Fibroblast of pulmonary artery (primary cell): Measurements from ENCODE around the gene ARAP1.

Source experiments
- DNase-seq: peaks from one replicate; pipeline ENCODE4 v3.0.0-alpha.2; 2010; ENCODE audit warnings: low read depth
- H3K4me3 ChIP-seq: replicated peaks from 2 replicates; pipeline ENCODE4 v1.5.1; 2011; ENCODE audit warnings: low read depth, mild to moderate bottlenecking, control low read depth, low read length, moderate library complexity
- TF ChIP-seq, protein P1 (sequence below): IDR thresholded peaks from 2 replicates; pipeline ENCODE4 v1.5.1; 2011; ENCODE audit warnings: mild to moderate bottlenecking, control low read depth, low read length, inconsistent platforms; ENCODE audit errors: missing control alignments

The ARAP1 gene

DNA sequence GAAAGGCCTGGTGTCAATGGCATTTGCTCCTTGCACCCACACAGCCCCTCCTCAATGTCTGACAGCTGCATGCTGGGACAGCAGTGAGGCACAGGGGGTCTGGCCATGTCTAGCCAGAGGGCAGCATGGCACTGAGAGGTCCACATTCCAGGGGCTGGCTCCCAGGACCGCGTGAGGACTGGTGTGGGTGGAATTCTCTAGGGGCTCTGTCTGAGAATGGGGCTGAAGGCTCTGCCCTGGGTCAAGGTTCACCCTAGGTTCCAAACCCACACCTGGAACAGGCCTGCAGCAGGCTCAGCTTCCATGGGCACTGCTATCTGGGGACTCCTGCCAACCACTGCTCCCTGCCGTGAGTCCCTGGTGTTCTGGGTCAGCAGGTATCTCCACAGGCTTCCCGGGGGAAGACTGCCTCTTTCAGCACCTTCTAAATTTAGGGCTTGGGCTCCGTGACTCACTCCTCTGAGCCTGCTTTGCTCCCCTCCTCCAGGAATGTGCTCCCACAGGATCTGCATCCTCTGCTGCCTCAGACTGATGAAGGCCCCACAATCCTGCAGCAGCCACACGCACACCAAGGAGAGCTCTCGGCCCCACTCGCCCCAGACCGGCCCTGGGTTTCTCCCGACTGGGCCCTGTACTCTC lies 37.4 kb upstream of the ARAP1 start:
- no peak overlapping the region for H3K4me3 ChIP-seq
- DNase-seq = peak; percentile 40
- TF ChIP-seq, protein P1, sequence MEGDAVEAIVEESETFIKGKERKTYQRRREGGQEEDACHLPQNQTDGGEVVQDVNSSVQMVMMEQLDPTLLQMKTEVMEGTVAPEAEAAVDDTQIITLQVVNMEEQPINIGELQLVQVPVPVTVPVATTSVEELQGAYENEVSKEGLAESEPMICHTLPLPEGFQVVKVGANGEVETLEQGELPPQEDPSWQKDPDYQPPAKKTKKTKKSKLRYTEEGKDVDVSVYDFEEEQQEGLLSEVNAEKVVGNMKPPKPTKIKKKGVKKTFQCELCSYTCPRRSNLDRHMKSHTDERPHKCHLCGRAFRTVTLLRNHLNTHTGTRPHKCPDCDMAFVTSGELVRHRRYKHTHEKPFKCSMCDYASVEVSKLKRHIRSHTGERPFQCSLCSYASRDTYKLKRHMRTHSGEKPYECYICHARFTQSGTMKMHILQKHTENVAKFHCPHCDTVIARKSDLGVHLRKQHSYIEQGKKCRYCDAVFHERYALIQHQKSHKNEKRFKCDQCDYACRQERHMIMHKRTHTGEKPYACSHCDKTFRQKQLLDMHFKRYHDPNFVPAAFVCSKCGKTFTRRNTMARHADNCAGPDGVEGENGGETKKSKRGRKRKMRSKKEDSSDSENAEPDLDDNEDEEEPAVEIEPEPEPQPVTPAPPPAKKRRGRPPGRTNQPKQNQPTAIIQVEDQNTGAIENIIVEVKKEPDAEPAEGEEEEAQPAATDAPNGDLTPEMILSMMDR = no peak

DNA sequence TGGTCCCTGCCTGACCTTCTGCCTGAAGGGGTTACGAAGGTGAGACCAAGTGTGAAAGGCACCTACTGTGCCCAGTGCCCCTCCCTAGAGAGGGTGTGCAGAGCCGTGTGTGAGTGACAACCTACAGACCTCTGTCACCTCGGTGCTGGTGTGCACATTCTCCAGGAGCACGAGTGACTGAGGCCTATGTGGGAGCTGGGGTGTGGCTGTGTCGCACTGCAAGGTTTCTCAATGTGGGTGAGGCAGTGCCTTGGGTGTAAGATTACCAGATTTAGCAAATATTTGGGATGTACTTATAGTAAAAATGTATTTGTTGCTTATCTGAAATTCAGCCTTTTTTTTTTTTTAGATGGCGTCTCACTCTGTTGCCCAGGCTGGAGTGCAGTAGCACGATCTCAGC lies 36.0 kb upstream of the ARAP1 start:
- TF ChIP-seq, protein P1 = no peak
- H3K4me3 ChIP-seq = no peak overlapping the region
- DNase-seq = no peak

DNA sequence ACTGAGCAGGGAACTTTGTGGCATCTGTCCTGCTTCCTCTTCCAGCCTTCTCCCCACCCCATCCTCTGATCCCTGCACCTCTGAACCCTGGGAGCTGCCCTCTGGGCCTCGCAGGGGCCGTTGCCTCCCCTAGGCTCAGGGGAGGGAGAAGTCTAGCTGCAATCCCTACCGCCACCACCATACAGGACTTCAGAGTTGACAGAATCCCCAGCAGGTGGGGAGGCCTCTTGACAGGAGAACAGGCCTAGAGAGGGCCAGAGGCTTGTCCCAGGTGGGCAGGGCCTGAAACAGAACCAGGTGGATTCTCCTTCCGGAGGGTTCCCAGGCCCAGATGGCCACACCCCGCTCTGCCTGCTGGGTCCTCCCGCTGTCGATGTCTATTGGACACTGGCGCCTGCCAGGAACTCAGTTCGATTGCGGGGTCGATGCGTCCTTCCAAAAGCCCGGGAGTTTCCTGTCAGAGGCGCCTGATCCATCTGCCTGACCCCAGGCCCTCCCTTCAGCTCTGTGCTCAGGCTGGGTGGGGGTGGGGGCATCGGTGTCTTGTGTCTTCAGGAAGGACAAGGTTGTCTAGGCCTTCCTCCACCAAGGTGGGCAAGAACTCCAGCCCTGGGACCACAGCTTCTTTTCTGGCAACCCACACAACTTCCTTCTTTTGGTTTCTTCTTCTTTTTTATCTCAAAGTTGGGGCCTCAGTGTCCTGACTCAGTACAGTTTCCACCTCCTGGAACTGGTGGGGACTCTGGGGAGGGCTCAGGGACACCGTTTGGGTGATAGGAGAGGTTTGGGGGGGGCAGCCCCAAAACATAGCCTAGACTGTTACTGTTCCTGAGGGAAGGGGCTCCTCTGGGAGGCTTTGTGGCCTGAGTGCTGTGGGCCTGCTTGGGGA lies 35.3 kb upstream of the ARAP1 start:
- TF ChIP-seq, protein P1 = no peak
- H3K4me3 ChIP-seq = no peak overlapping the region
- no peak for DNase-seq

DNA sequence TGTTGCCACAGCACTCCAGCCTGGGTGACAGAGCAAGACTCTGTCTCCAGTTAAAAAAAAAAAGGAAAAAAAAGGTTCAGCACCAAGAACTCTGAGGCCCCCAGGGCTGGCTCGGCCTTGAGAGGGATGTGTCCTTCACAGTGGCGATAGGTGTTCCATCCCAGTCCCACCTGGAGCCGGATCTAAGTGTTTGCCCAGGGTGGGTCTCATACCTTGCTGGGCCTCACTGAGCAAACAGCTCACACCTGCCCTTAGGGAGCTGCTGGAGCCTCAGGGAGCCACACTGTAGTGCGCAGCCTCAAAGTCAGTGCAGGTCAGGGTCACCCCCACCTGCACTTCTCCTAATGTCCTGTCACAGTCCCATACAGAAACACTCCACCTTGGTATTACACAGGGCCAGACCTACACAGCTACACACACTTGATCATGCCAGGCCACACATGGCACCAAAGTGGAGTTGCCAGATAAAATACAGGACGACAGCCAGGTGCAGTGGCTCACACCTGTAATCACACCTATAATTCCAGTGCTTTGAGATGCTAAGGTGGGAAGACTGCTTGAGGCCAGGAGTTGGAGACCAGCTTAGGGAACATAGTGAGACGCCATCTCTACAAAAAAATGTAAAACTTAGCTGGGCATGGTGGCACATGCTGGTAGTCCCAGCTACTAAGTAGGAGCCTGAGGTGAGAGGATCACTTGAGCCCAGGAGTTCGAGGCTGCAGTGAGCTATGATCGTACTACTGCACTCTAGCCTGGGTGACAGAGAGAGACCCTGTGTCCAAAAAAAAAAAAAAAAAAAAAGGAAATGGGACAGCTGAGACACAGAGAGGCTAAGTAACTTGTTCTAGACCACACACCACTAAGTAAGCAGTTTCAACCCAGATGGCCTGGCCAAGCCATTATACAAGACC lies 34.4 kb upstream of the ARAP1 start:
- H3K4me3 ChIP-seq = no peak overlapping the region
- DNase-seq = no peak
- TF ChIP-seq, protein P1 = no peak

DNA sequence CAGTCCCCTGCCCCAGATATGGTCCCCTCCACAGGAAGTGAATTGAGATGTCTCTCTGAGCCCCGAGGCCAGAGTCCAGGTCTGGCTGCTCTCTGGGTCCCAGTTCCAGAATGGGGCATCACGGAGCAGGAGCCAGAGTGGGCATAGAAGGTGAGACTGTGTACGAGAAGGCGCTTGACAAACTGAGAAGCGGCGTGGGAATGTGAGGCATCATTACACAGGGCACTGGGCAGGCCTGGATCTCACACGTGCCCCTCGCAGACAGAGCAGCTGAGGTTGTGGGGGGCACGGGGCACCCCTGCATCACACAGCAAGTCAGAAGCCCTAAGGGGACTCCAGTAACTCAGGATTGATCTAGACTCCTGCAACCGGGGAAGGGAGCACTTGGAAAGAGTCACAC lies 32.5 kb upstream of the ARAP1 start:
- H3K4me3 ChIP-seq = no peak overlapping the region
- TF ChIP-seq, protein P1 = no peak
- DNase-seq = no peak

DNA sequence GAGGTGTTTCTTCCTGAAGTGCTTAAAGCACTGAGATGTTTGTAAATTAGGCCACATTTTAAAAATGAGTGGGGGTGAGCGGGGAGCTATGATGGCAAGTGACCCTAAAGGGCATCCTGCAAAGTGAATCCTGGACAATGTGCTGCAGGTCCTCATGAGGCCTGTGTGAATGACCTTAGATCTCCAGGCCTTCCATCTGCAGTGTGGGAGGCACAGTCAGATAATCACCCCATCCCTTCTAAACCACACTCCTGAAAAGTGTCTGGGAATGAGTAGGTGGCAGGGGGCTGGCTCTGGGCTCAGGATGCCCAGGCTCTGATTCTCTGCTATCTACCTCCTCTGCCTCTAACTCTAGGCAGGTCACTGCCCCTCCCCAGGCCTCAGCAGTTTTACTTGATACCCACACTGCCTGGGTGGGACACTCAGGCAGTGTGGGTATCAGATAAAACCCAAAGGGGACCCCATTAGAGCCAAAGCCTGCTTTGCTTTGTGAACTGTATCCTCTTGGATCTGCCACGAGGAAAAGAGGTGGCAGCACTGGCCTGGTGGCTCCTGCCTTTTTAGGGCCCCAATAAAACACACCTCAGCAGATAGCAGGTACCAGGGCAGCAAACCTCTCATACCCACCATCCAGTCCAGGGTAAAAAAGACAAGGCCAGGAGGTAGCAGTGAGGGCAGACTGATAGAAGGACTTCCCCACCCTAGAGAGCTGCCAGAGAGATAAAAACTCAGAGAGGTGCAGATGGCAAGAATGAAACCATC lies 31.1 kb upstream of the ARAP1 start:
- H3K4me3 ChIP-seq = no peak overlapping the region
- no peak for DNase-seq
- TF ChIP-seq, protein P1 = no peak
